Fibroblast of lung (primary cell): ENCODE results near the gene NIPAL4. TPM values are rescaled to one million over a fixed set of nuclear protein-coding genes. Genes with fewer than 3 reads are reported as not detected.

ENCODE experiments used
- DNase-seq, 2 donors: peaks; one replicate each; pipeline versions ENCODE4 v3.0.0 to v3.0.0-alpha.2; 2010; ENCODE audit warnings: low read depth in 2 of 2
- H2AFZ ChIP-seq: 2 replicates; pipeline ENCODE4 v1.5.1; 2012; ENCODE audit warnings: low read length, control low read depth, inconsistent platforms
- H3K27ac ChIP-seq: 2 replicates; pipeline ENCODE4 v1.5.1; 2011; ENCODE audit warnings: low read length, control low read depth; ENCODE audit not compliant: insufficient read depth
- H3K27me3 ChIP-seq: 2 replicates; pipeline ENCODE4 v1.5.1; 2011; ENCODE audit warnings: mild to moderate bottlenecking, low read length; ENCODE audit not compliant: control insufficient read depth, insufficient read depth
- H3K36me3 ChIP-seq: 2 replicates; pipeline ENCODE4 v1.5.1; 2011; ENCODE audit warnings: low read length; ENCODE audit not compliant: control insufficient read depth, insufficient read depth
- H3K4me1 ChIP-seq: 2 replicates; pipeline ENCODE4 v1.5.1; 2011; ENCODE audit warnings: low read length; ENCODE audit not compliant: control insufficient read depth, insufficient read depth; ENCODE audit errors: extremely low read depth
- H3K4me2 ChIP-seq: 2 replicates; pipeline ENCODE4 v1.5.1; 2011; ENCODE audit warnings: low read length, control low read depth; ENCODE audit not compliant: insufficient read depth; ENCODE audit errors: extremely low read depth
- H3K4me3 ChIP-seq, 4 experiments: fragments of 200-600 bp in 1 of 4; sonication (generic) in 1 of 4; replicated peaks in 1 of 4; 2 replicates each; pipeline ENCODE4 v1.5.1; 2011 to 2016; ENCODE audit warnings: low read length in 4 of 4, low read depth in 3 of 4, mild to moderate bottlenecking in 3 of 4, control low read depth in 2 of 4, inconsistent platforms in 1 of 4, mixed read lengths in 1 of 4; ENCODE audit not compliant: insufficient read depth in 1 of 4; ENCODE audit errors: control extremely low read depth in 1 of 4
- H3K79me2 ChIP-seq: 2 replicates; pipeline ENCODE4 v1.5.1; 2012; ENCODE audit warnings: mild to moderate bottlenecking, low read length, inconsistent platforms; ENCODE audit not compliant: control insufficient read depth, insufficient read depth
- H3K9ac ChIP-seq: 2 replicates; pipeline ENCODE4 v1.5.1; 2011; ENCODE audit warnings: mild to moderate bottlenecking, low read length, control low read depth; ENCODE audit not compliant: insufficient read depth
- H3K9me3 ChIP-seq: 2 replicates; pipeline ENCODE4 v1.5.1; 2012; ENCODE audit warnings: low read depth, low read length; ENCODE audit not compliant: control insufficient read depth, insufficient read depth
- H4K20me1 ChIP-seq: 2 replicates; pipeline ENCODE4 v1.5.1; 2011; ENCODE audit warnings: low read length; ENCODE audit not compliant: control insufficient read depth, insufficient read depth; ENCODE audit errors: extremely low read depth
- CTCF ChIP-seq, 2 donors: IDR thresholded peaks in 1 of 2; conservative IDR thresholded peaks in 1 of 2; 1 replicate in 1 of 2; 2 replicates in 1 of 2; pipeline ENCODE4 v1.5.1; 2011 to 2012; ENCODE audit warnings: low read length in 2 of 2, control low read depth in 1 of 2, inconsistent platforms in 1 of 2, low read depth in 1 of 2, mild to moderate bottlenecking in 1 of 2
- EZH2 ChIP-seq: IDR thresholded peaks from 2 replicates; pipeline ENCODE4 v1.5.1; 2012; ENCODE audit warnings: low read length, control low read depth, mild to moderate bottlenecking; ENCODE audit errors: missing control alignments
- polyA plus RNA-seq, 2 donors: library from polyadenylated mRNA; depleted of rRNA in 1 of 2; stranded (reverse) in 1 of 2; unstranded in 1 of 2; fragments of >200 nt; gene quantifications; 2 replicates each; pipeline ENCODE4 v1.2.1, GENCODE V29; 2011 to 2012; ENCODE audit warnings: missing spikeins in 1 of 2
- total RNA-seq: library from RNA; depleted of rRNA; stranded (reverse); fragments of >200 nt; gene quantifications from 2 replicates; pipeline ENCODE4 v1.2.1, GENCODE V29; 2014

The NIPAL4 gene
- total and polyA plus RNA-seq, 2 donors (not counting 1 experiment from before 2014, with no cell fraction given), result 0.07 to 0.17 TPM

GRCh38 chr5:157510682-157511081 lies 50.7 kb downstream of the NIPAL4 start:
- H3K9ac ChIP-seq, result no peak overlapping the region

GRCh38 chr5:157511651-157512644 lies 51.9 kb downstream of the NIPAL4 start:
- Histone ChIP-seq H3K4me1 (peaks cover 21% of the 10 kb centered on the region), H3K9me3 (no peaks in the 10 kb centered on the region), H3K9ac (no peak overlapping the region), H3K4me3 (no peak overlapping the region), H4K20me1 (no peaks in the 10 kb centered on the region), H3K4me2 (peak overlapping the region; percentile 53), H2AFZ (no peak overlapping the region), H3K36me3 (peaks cover 2% of the 10 kb centered on the region), H3K27ac (peak overlapping the region; percentile 71), H3K79me2 (no peaks in the 10 kb centered on the region), H3K27me3 (no peaks in the 10 kb centered on the region)
- peak; percentile 98 to 99 for DNase-seq
- no peak for TF ChIP-seq CTCF (conservative IDR thresholded peaks at IDR 0.05 in 1 of 2, IDR thresholded peaks at IDR 0.05 in 1 of 2; ENCODE audit: low read depth in 1 of 2, low read length in 2 of 2)
- TF ChIP-seq EZH2, result no peak

More at GRCh38 chr5:157510682-157511081, 50.7 kb downstream of the NIPAL4 start:
- Histone ChIP-seq H3K79me2 (no peaks in the 10 kb centered on the region), H3K4me2 (no peak overlapping the region), H2AFZ (no peak overlapping the region), H3K27ac (peak overlapping the region; percentile 71), H3K36me3 (peaks cover 4% of the 10 kb centered on the region), H3K4me3 (no peak overlapping the region), H3K4me1 (peaks cover 11% of the 10 kb centered on the region), H3K27me3 (no peaks in the 10 kb centered on the region), H3K9me3 (no peaks in the 10 kb centered on the region), H4K20me1 (no peaks in the 10 kb centered on the region)
- TF ChIP-seq CTCF (conservative IDR thresholded peaks at IDR 0.05 in 1 of 2, IDR thresholded peaks at IDR 0.05 in 1 of 2; ENCODE audit: low read depth in 1 of 2, low read length in 2 of 2) (no peak), EZH2 (no peak)
- DNase-seq, result no peak

GRCh38 chr5:157513182-157513581 lies 53.2 kb downstream of the NIPAL4 start:
- Histone ChIP-seq H3K4me2 (no peak overlapping the region), H3K27ac (no peak overlapping the region), H3K9me3 (no peaks in the 10 kb centered on the region), H3K36me3 (peaks cover 2% of the 10 kb centered on the region), H4K20me1 (no peaks in the 10 kb centered on the region), H3K4me1 (peaks cover 28% of the 10 kb centered on the region), H3K27me3 (no peaks in the 10 kb centered on the region), H3K9ac (no peak overlapping the region), H3K79me2 (no peaks in the 10 kb centered on the region), H3K4me3 (no peak overlapping the region), H2AFZ (no peak overlapping the region)
- DNase-seq, result no peak
- TF ChIP-seq CTCF (conservative IDR thresholded peaks at IDR 0.05 in 1 of 2, IDR thresholded peaks at IDR 0.05 in 1 of 2; ENCODE audit: low read depth in 1 of 2, low read length in 2 of 2), result no peak
- TF ChIP-seq EZH2, result no peak
